Thymus (tissue), 11 donors: ENCODE measurements around the gene TTC7B. TPM values are rescaled to one million over a fixed set of nuclear protein-coding genes. Genes with fewer than 3 reads are reported as not detected.
"Not testable (repeated sequence)": the region's sequence is repeated elsewhere in the genome, so short reads cannot be mapped to it uniquely, and the experiment has no call there.

ENCODE experiments used
- DNase-seq, 9 donors: peaks; one replicate each; pipeline ENCODE4 v3.0.0-alpha.2; 2013; ENCODE audit warnings: low spot score in 9 of 9, low read depth in 6 of 9, missing footprints in 1 of 9
- H3K27ac ChIP-seq, 2 donors: one replicate each; pipeline ENCODE4 v1.5.1; 2013; ENCODE audit warnings: control low read depth in 1 of 2, low read depth in 1 of 2, low read length in 1 of 2, mild to moderate bottlenecking in 1 of 2, moderate library complexity in 1 of 2
- H3K27me3 ChIP-seq, 2 donors: one replicate each; pipeline ENCODE4 v1.5.1; 2013; ENCODE audit warnings: low read length in 1 of 2; ENCODE audit not compliant: control insufficient read depth in 2 of 2, insufficient read depth in 1 of 2
- H3K36me3 ChIP-seq, 2 donors: one replicate each; pipeline ENCODE4 v1.5.1; 2013; ENCODE audit warnings: low read length in 1 of 2, mild to moderate bottlenecking in 1 of 2, moderate library complexity in 1 of 2; ENCODE audit not compliant: control insufficient read depth in 2 of 2, insufficient read depth in 2 of 2
- H3K4me1 ChIP-seq, 2 donors: one replicate each; pipeline ENCODE4 v1.5.1; 2013; ENCODE audit warnings: low read length in 2 of 2; ENCODE audit not compliant: control insufficient read depth in 2 of 2, insufficient read depth in 2 of 2
- H3K4me3 ChIP-seq, 2 donors: one replicate each; pipeline ENCODE4 v1.5.1; 2013; ENCODE audit warnings: low read length in 2 of 2, control low read depth in 1 of 2, mild to moderate bottlenecking in 1 of 2
- H3K9me3 ChIP-seq, 2 donors: one replicate each; pipeline ENCODE4 v1.5.1; 2013; ENCODE audit warnings: low read length in 1 of 2, mild to moderate bottlenecking in 1 of 2; ENCODE audit not compliant: control insufficient read depth in 2 of 2, insufficient read depth in 1 of 2
- WGBS: extraction: QIAGEN DNeasy Blood & Tissue Kit; methylation state at CpG from one replicate; pipeline ENCODE4 v1.1.7; 2013; 5-methylcytosine and 5-hydroxymethylcytosine counted together
- polyA plus RNA-seq: library from polyadenylated mRNA; stranded (reverse); fragments of 200-250 nt; gene quantifications from one replicate; pipeline ENCODE4 v1.2.3, GENCODE V29; 2013
- total RNA-seq: library from RNA; stranded (reverse); fragments of 120-200 nt; gene quantifications from one replicate; pipeline ENCODE4 v1.2.4, GENCODE V29; 2013
- donor health status: healthy.

TTC7B gene
- total and polyA plus RNA-seq, 2 donors, result 3.2 to 5.6 TPM

- Histone ChIP-seq H3K27me3 (no peaks in the 10 kb centered on the region), H3K4me1 (no peaks in the 10 kb centered on the region), H3K36me3 (no peaks in the 10 kb centered on the region), H3K4me3 (no peak overlapping the region), H3K9me3 (no peaks in the 10 kb centered on the region), H3K27ac (no peak overlapping the region)
- WGBS, result 88% methylated on average over 7 of the region's 7 CpGs
- no peak for DNase-seq
These were observed 33.7 kb upstream of the TTC7B start for GRCh38 chr14:90849787-90850444.

GRCh38 chr14:90848944-90849731 lies 32.9 kb upstream of the TTC7B start:
- H3K27me3 ChIP-seq, result no peaks in the 10 kb centered on the region
- no peak overlapping the region for H3K27ac ChIP-seq
- 97% methylated on average over 17 of the region's 17 CpGs for whole genome bisulfite sequencing
- H3K4me3 ChIP-seq, result no peak overlapping the region
- no peaks in the 10 kb centered on the region for H3K9me3 ChIP-seq
- H3K36me3 ChIP-seq, result no peaks in the 10 kb centered on the region
- no peaks in the 10 kb centered on the region for H3K4me1 ChIP-seq
- no peak for DNase-seq

- Histone ChIP-seq H3K36me3 (no peaks in the 10 kb centered on the region), H3K27ac (no peak overlapping the region), H3K4me3 (no peak overlapping the region), H3K27me3 (no peaks in the 10 kb centered on the region), H3K9me3 (peaks cover 0 to 4% of the 10 kb centered on the region in 2 donors), H3K4me1 (no peaks in the 10 kb centered on the region)
- no peak for DNase-seq
- WGBS, result 96% methylated on average over 4 of the region's 4 CpGs
These were observed 30.3 kb upstream of the TTC7B start for GRCh38 chr14:90846511-90846910.

DNA sequence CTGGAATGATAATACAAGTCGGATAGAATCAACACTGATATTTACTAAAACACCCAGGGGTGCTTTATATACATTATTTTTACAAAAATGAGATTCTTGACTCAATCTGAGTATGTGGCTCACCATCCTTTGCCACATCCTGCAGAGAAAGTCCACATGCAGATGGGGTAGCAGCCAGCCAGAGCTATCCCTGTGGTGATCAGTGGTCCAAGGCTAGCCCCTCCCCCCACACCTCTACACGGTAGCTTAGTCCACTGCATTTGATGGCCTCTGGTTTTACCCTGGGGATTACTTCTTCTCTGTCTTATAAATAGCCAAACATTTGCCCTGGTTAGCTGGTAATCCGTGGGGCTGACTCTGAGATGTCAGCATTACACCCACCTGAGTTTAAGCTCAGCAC lies 28.1 kb upstream of the TTC7B start:
- Histone ChIP-seq H3K4me1 (no peaks in the 10 kb centered on the region), H3K4me3 (no peak overlapping the region), H3K27me3 (no peaks in the 10 kb centered on the region), H3K36me3 (no peaks in the 10 kb centered on the region), H3K27ac (no peak overlapping the region), H3K9me3 (peaks cover 0 to 4% of the 10 kb centered on the region in 2 donors)
- DNase-seq, result no peak
- WGBS, result 78% methylated on average over 3 of the region's 3 CpGs

- H3K36me3 ChIP-seq, result no peaks in the 10 kb centered on the region
- no peaks in the 10 kb centered on the region for H3K27me3 ChIP-seq
- WGBS, result 63% methylated on average over 6 of the region's 6 CpGs
- no peak overlapping the region for H3K27ac ChIP-seq
- DNase-seq, result no peak
- H3K9me3 ChIP-seq, result peaks cover 0 to 4% of the 10 kb centered on the region in 2 donors
- H3K4me3 ChIP-seq, result no peak overlapping the region
- H3K4me1 ChIP-seq, result no peaks in the 10 kb centered on the region
These were observed 26.5 kb upstream of the TTC7B start for GRCh38 chr14:90842726-90843125.

DNA sequence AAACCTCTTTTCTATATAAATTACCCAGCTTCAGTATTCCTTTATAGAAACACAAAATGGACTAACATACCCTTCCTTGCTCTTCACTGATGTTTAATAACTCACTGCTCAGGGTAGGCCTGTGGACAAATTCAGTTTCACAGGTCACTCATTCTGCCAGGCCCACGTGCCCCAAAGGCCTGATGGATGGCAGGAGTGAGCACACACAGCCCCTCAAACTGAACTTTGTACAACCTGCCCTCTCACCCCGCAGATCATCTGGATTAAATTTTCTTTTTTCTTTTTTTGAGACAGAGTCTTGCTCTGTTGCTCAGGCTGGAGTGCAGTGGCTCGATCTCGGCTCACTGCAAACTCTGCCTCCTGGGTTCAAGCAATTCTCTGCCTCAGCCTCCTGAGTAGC lies 24.4 kb upstream of the TTC7B start:
- 97% methylated on average over 4 of the region's 4 CpGs for WGBS
- H3K27ac ChIP-seq, DNase-seq, H3K36me3 ChIP-seq, H3K4me1 ChIP-seq, H3K4me3 ChIP-seq, H3K9me3 ChIP-seq, H3K27me3 ChIP-seq: not testable (repeated sequence)

GRCh38 chr14:90839889-90840266 lies 23.6 kb upstream of the TTC7B start:
- H3K4me1 ChIP-seq, result peaks cover 5 to 10% of the 10 kb centered on the region in 2 donors
- peaks cover 0 to 4% of the 10 kb centered on the region in 2 donors for H3K9me3 ChIP-seq
- no peak overlapping the region for H3K27ac ChIP-seq
- H3K4me3 ChIP-seq, result no peak overlapping the region
- WGBS, result 97% methylated on average over 3 of the region's 3 CpGs
- peaks cover 0 to 7% of the 10 kb centered on the region in 2 donors for H3K27me3 ChIP-seq
- no peak for DNase-seq
- H3K36me3 ChIP-seq, result no peaks in the 10 kb centered on the region

DNA sequence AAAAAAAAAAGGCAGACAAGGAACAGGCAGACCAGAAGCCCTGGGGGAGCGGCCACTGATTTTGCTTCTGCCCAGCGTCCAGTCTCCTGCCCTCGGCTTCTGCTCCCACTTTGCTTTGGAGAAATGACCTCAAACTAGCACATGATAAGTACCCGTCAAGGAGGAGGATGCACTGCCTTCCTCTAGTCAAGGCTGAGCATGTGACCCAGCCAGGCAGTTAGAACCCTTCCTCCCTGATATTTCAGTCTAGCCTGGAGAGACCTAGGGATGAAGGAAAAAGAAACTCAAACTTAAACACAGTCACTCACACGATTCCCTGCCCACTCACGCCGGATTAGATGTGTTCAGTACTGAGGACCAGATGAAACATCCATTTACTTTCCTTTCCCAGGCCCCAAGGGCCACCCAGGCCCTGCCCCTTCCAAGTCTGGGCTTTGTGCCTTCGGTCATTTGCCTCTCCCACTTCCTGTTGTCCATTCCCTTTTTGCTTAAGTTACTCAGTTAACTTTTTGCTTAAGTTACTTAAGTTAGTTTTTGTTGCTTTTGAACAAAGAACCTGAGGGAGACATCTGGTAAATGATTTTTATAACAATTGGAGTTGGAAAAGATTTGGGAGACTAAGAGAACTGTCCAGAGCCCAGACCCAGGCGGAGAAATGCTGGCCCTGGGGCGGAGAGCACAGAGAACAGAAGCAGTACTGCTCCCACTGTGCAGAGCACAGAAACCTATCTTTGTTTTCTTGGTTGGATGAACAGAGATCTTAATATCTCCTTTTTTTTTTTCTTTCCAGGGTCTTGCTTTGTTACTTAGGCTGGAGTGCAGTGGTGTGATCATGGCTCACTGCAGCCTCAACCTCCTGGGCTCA lies 23.0 kb upstream of the TTC7B start:
- Histone ChIP-seq H3K4me3 (no peak overlapping the region), H3K27ac (peak overlapping the region in 1 of 2 donors; percentile 37), H3K36me3 (no peaks in the 10 kb centered on the region), H3K9me3 (peaks cover 0 to 4% of the 10 kb centered on the region in 2 donors), H3K27me3 (peaks cover 0 to 7% of the 10 kb centered on the region in 2 donors), H3K4me1 (peaks cover 5 to 10% of the 10 kb centered on the region in 2 donors)
- WGBS, result 93% methylated on average over 10 of the region's 10 CpGs
- no peak for DNase-seq

GRCh38 chr14:90838531-90838930 lies 22.3 kb upstream of the TTC7B start:
- DNase-seq, H3K27ac ChIP-seq: not testable (repeated sequence)

More at GRCh38 chr14:90838531-90838930, 22.3 kb upstream of the TTC7B start:
- not testable (repeated sequence) for H3K36me3 ChIP-seq, H3K4me1 ChIP-seq, H3K4me3 ChIP-seq, H3K27me3 ChIP-seq, H3K9me3 ChIP-seq
- WGBS, result 95% methylated on average over 8 of the region's 8 CpGs
